Measurements from ENCODE around the gene MECR. TPM values are rescaled to one million over a fixed set of nuclear protein-coding genes. Genes with fewer than 3 reads are reported as not detected.
"Not testable (repeated sequence)": the region's sequence is repeated elsewhere in the genome, so short reads cannot be mapped to it uniquely, and the experiment has no call there.

The MECR gene
- total RNA-seq, 1 donor from 2014 or later = 34.6 TPM

DNA sequence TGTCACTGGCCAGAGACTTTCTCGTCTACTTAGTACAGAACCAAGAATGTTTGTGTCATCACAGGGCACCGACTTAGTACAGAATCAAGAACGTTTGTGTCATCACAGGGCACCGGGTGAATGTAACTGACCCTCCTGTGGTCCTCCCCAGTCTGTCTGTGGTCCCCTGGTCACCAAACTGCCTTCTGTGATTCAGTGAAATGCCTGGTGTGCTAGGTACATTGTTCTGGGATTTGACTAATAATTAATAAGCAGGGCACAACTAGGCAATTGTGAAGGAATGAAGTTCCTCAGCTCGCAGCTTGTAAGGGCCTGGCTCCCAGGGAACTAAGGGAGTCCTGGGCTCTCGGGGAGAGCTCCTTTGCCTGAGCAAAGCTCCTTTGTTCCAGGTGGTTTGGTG, 7.2 kb downstream of the MECR start:
- Mint-ChIP-seq H3K27ac (no peak overlapping the region), H3K4me1 (ENCODE audit: low read depth) (no peaks in the 10 kb centered on the region), H3K36me3 (ENCODE audit: low read depth) (peaks cover 3% of the 10 kb centered on the region)

DNA sequence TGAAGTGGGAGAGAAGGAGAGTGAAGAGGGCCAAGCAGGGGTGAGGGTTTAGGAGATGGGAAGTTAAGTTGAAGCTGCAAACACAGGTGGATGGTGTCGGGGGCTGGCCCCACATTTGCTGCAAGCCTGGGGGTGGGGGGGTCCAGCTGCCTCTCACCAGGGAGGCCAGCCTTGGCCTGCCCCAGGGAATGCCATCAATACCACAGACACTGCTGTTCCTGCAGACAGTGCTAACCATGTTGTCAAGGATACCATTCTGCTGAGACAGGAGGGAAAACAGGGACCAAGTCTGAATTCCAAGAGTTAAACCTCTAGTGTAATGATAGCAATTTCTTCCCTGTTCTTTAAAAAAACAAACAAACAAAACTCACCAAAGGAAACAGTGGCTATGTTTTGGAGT, 8.0 kb downstream of the MECR start:
- no peaks in the 10 kb centered on the region for H3K27me3 Mint-ChIP-seq (ENCODE audit: low read depth)
- H3K4me1 Mint-ChIP-seq (ENCODE audit: low read depth) = peaks cover 4% of the 10 kb centered on the region
- intact Hi-C loops (cut with micrococcal nuclease) = no loop called here
- no peaks in the 10 kb centered on the region for H3K9me3 Mint-ChIP-seq
- H3K4me3 Mint-ChIP-seq (ENCODE audit: low read depth) = no peak overlapping the region
- H3K36me3 Mint-ChIP-seq (ENCODE audit: low read depth) = peaks cover 3% of the 10 kb centered on the region
- DNase-seq (ENCODE audit: low spot score) = no peak
- no peak overlapping the region for H3K27ac Mint-ChIP-seq

More for the DNA sequence above, 7.2 kb downstream of the MECR start:
- no peaks in the 10 kb centered on the region for H3K9me3 Mint-ChIP-seq
- H3K27me3 Mint-ChIP-seq (ENCODE audit: low read depth) = no peaks in the 10 kb centered on the region
- H3K4me3 Mint-ChIP-seq (ENCODE audit: low read depth) = no peak overlapping the region
- intact Hi-C loops (cut with micrococcal nuclease) = no loop called here
- no peak for DNase-seq (ENCODE audit: low spot score)

DNA sequence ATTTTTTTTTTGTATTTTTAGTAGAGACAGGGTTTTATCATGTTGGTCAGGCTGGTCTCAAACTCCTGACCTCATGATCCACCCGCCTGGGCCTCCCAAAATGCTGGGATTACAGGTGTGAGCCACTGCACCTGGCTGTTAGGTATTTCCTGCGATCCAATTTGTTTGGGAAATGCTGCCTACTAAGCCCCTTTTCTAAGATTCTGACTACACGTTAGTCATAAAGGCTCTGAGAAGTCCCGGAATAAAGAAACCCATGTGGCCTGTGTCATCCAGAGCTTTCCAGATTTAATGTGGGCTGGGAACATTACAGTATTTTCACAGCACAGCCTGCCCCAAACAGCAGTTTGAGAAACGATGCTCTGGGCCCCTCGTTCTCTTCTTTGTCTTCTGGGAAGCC, 8.5 kb downstream of the MECR start:
- H3K36me3 Mint-ChIP-seq (ENCODE audit: low read depth); H3K27ac Mint-ChIP-seq; H3K27me3 Mint-ChIP-seq (ENCODE audit: low read depth); H3K4me3 Mint-ChIP-seq (ENCODE audit: low read depth); DNase-seq (ENCODE audit: low spot score); H3K9me3 Mint-ChIP-seq; intact Hi-C loops (cut with micrococcal nuclease); H3K4me1 Mint-ChIP-seq (ENCODE audit: low read depth): not testable (repeated sequence)

DNA sequence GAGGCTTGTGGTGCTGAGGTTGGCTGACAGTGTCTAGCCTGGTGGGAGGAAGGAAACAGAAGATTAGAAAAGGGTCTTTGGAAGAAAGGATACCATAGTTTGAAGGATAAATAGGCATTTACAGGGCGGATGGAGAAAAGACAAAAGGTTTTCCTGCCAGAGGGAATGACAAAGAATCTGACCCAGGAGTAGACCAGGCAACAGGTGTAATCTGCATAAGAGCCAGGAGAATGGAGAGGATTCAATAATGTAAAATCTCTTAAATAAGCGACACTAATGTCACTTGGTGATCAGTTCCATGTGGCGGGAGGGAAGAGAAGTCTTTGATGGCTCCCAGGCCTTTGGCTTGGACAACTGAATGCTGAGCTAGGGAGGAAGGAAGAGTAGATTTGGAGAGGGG, 9.4 kb downstream of the MECR start:
- Mint-ChIP-seq H3K27ac (no peak overlapping the region), H3K27me3 (ENCODE audit: low read depth) (no peaks in the 10 kb centered on the region), H3K4me3 (ENCODE audit: low read depth) (no peak overlapping the region), H3K4me1 (ENCODE audit: low read depth) (peaks cover 4% of the 10 kb centered on the region), H3K9me3 (no peaks in the 10 kb centered on the region), H3K36me3 (ENCODE audit: low read depth) (peaks cover 3% of the 10 kb centered on the region)
- DNase-seq (ENCODE audit: low spot score) = no peak
- intact Hi-C loops (cut with micrococcal nuclease) = no loop called here

DNA sequence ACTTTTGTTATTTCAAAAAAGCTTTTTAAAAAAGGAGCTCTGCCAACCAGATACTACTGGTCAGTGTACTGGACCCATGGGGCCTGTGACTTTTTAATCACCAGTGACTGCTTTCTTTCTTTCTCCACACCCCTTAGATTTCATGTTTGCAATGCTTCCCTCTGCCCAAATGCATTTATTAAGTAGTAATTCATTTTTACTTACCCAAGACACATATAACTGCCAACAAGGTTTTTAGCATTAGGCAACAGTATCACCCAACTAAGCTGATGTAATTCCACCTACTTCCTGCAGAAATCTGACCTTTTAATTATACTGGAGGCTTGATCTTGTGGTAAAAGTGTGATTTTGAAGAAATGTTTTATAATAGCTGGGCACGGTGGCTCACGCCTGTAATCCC, 12.5 kb downstream of the MECR start:
- peaks cover 11% of the 10 kb centered on the region for H3K36me3 Mint-ChIP-seq (ENCODE audit: low read depth)
- H3K27ac Mint-ChIP-seq = no peak overlapping the region
- H3K4me3 Mint-ChIP-seq (ENCODE audit: low read depth) = no peak overlapping the region
- H3K27me3 Mint-ChIP-seq (ENCODE audit: low read depth) = no peaks in the 10 kb centered on the region
- H3K9me3 Mint-ChIP-seq = no peaks in the 10 kb centered on the region
- intact Hi-C loops (cut with micrococcal nuclease) = no loop called here
- no peak for DNase-seq (ENCODE audit: low spot score)
- peaks cover 4% of the 10 kb centered on the region for H3K4me1 Mint-ChIP-seq (ENCODE audit: low read depth)

DNA sequence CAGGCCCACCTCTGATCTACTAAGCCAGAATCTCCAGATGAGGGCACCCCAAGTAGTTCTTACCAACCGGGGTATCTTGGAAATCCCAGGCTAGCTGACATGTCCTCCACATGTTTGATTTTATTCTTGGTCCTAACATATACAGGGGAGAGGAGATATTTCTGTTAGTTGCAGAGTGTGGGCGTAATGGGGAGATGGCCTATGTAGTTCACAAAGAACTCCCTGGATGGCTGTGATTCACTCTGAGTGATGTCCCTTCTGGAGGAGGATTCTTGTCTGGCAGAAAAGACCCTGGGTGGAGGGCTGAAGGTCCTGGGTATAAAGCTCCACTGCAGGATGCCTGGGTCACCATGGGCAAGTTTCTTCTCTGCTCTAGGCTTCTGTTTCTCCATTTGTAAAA, 13.1 kb downstream of the MECR start:
- DNase-seq (ENCODE audit: low spot score) = no peak
- intact Hi-C loops (cut with micrococcal nuclease) = no loop called here
- Mint-ChIP-seq H3K4me3 (ENCODE audit: low read depth) (no peak overlapping the region), H3K4me1 (ENCODE audit: low read depth) (peaks cover 4% of the 10 kb centered on the region), H3K27me3 (ENCODE audit: low read depth) (no peaks in the 10 kb centered on the region), H3K36me3 (ENCODE audit: low read depth) (peaks cover 13% of the 10 kb centered on the region), H3K27ac (no peak overlapping the region), H3K9me3 (no peaks in the 10 kb centered on the region)

DNA sequence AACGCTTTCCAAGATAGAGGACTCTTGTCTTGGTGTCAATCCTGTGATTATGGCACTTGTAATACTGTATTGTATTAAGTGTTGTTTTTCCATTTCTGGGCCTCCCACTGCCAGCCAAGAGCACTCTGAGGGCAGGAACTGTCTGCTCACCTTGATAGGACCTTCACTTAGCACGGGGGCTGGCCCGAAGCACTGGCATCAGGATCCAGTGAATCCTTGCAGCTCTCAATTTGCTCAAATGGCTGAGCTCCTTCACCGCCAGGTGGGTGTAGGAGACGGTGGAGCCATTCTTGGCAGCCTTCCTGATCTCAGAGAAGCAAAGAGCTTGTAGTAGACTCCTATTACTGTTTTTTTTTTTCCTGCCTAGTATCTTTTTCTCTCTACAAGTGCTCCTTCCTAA, 17.7 kb downstream of the MECR start:
- no peak overlapping the region for H3K4me3 Mint-ChIP-seq (ENCODE audit: low read depth)
- no peak for DNase-seq (ENCODE audit: low spot score)
- peaks cover 25% of the 10 kb centered on the region for H3K36me3 Mint-ChIP-seq (ENCODE audit: low read depth)
- H3K9me3 Mint-ChIP-seq = no peaks in the 10 kb centered on the region
- intact Hi-C loops (cut with micrococcal nuclease) = no loop called here
- peaks cover 2% of the 10 kb centered on the region for H3K4me1 Mint-ChIP-seq (ENCODE audit: low read depth)
- no peak overlapping the region for H3K27ac Mint-ChIP-seq
- H3K27me3 Mint-ChIP-seq (ENCODE audit: low read depth) = no peaks in the 10 kb centered on the region

DNA sequence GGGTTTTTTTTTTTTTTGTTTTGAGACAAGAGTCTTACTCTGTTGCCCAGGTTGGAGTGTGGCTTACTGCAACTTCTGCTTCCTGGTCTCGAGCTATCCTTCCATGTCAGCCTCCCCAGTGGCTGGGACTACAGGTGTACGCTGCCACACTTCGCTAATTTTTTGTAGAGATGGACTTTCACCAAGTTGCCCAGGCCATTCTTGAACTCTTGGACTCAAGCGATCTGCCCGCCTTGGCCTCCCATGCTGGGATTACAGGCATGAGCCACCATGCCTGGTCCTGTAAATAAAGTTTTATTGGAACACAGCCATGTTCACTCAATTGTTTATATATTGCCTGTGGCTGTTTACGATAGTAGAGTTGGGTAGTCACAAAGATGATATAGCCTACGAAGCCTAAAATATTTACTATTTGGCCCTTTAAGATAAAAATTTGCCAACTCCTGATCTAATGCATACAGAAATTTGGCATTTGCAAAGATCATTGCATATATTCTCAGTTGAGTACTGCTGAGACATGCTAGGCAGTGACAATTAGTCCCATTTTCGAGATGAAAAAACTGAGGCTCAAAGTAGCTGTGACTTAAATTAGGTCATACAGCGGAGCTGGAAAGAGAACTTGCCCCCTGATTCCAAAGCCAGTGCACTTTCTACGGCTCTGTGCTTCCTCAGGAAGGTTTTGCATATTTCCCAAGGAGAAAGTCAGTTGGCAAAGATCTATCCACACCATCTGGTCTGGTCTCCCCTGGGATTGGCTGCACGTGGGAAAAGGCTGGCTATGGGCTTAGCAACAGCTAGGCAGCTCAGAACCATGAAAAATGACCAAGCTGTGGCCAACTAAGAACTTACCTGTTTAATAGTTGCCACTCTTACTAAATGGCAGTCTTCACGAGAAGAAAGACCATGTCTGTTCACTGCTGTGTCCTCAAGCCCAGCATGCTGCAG, 19.4 kb downstream of the MECR start:
- no peak overlapping the region for H3K4me3 Mint-ChIP-seq (ENCODE audit: low read depth)
- H3K9me3 Mint-ChIP-seq = no peaks in the 10 kb centered on the region
- intact Hi-C loops (cut with micrococcal nuclease) = no loop called here
- no peak for DNase-seq (ENCODE audit: low spot score)
- peaks cover 25% of the 10 kb centered on the region for H3K36me3 Mint-ChIP-seq (ENCODE audit: low read depth)
- no peak overlapping the region for H3K27ac Mint-ChIP-seq
- H3K4me1 Mint-ChIP-seq (ENCODE audit: low read depth) = peaks cover 2% of the 10 kb centered on the region
- H3K27me3 Mint-ChIP-seq (ENCODE audit: low read depth) = no peaks in the 10 kb centered on the region

DNA sequence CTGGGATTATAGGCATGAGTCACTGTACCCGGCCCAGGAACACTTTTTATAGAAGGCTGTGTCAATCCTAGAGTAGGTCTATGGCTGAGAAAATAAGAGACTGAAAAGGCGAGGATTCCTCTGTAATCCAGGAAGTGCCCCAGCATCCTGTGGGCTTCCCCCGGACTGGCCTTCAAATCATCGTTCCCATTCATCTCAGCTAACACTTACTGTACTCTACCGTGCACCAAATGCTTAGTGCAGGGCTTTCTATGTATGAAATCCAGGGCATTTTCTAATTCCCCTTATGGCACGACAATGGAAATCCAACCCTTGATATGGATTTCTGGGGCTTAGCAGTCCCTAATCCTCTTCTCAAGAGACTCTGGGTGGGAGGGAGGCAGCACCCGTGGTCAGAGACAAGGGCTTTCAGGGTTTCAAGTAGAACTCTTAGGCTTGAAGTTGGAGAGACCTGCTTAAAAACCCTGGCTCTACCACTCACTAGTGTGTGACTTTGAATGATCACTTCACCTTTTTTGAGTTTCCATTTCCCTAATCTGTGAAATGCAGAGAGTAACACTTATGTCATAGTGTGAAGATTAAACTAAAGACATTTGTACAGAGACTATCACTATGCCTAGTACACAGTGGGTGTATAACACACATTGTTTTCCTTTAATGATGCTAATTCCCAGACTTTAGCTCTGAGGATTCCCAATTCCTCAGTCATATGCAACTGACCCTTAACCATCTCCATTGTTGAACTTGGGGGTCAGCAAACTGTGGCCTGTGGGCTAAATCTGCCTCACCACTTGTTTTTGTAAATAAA, 20.3 kb downstream of the MECR start:
- Mint-ChIP-seq H3K27me3 (ENCODE audit: low read depth) (no peaks in the 10 kb centered on the region), H3K9me3 (no peaks in the 10 kb centered on the region), H3K27ac (no peak overlapping the region), H3K36me3 (ENCODE audit: low read depth) (peaks cover 29% of the 10 kb centered on the region), H3K4me3 (ENCODE audit: low read depth) (no peak overlapping the region), H3K4me1 (ENCODE audit: low read depth) (peaks cover 2% of the 10 kb centered on the region)
- DNase-seq (ENCODE audit: low spot score) = no peak
- intact Hi-C loops (cut with micrococcal nuclease) = no loop called here

DNA sequence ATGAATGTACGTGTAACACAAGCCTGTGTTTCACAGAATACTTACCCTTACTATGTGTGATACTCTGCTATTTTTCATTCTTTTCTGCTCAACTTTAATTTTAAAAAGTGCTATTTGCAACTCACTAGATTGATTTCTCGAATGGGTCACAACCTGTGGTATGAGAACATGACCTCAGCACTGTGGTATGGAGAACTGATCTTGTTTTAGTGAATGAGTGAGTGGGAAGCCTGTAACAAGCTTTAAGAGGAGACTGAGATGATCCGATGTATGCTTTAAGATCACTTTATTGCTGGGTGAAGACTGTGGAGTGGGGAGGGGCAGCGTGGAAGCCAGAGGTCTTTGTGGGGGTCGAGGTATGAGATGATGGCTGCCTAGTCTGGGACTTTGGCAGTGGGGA, 21.6 kb downstream of the MECR start:
- Mint-ChIP-seq H3K4me1 (ENCODE audit: low read depth) (peaks cover 2% of the 10 kb centered on the region), H3K9me3 (no peaks in the 10 kb centered on the region), H3K27ac (no peak overlapping the region), H3K27me3 (ENCODE audit: low read depth) (no peaks in the 10 kb centered on the region), H3K36me3 (ENCODE audit: low read depth) (peaks cover 21% of the 10 kb centered on the region), H3K4me3 (ENCODE audit: low read depth) (no peak overlapping the region)
- no peak for DNase-seq (ENCODE audit: low spot score)
- intact Hi-C loops (cut with micrococcal nuclease) = no loop called here

DNA sequence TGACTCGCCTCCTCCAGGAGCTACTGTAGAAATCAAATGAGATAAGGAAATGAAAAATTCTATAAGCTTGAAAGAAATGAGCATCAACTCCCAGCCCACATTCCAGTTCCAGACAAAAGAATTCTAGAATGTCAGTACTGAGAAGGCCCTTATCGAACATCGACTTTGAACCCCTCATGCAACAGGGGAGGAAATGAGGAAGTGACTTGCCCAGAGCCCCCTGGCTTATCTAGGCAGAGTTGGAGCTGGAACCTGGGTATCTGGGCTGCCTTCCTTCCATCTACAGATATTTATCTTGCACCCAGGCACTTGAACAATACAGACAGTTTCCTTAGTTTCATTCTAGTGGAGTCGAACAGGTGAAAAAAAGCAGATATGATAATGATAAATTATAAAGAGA, 22.3 kb downstream of the MECR start:
- Mint-ChIP-seq H3K9me3 (no peaks in the 10 kb centered on the region), H3K4me3 (ENCODE audit: low read depth) (no peak overlapping the region), H3K27me3 (ENCODE audit: low read depth) (no peaks in the 10 kb centered on the region), H3K36me3 (ENCODE audit: low read depth) (peaks cover 18% of the 10 kb centered on the region), H3K27ac (no peak overlapping the region), H3K4me1 (ENCODE audit: low read depth) (peaks cover 2% of the 10 kb centered on the region)
- intact Hi-C loops (cut with micrococcal nuclease) = no loop called here
- DNase-seq (ENCODE audit: low spot score) = no peak

DNA sequence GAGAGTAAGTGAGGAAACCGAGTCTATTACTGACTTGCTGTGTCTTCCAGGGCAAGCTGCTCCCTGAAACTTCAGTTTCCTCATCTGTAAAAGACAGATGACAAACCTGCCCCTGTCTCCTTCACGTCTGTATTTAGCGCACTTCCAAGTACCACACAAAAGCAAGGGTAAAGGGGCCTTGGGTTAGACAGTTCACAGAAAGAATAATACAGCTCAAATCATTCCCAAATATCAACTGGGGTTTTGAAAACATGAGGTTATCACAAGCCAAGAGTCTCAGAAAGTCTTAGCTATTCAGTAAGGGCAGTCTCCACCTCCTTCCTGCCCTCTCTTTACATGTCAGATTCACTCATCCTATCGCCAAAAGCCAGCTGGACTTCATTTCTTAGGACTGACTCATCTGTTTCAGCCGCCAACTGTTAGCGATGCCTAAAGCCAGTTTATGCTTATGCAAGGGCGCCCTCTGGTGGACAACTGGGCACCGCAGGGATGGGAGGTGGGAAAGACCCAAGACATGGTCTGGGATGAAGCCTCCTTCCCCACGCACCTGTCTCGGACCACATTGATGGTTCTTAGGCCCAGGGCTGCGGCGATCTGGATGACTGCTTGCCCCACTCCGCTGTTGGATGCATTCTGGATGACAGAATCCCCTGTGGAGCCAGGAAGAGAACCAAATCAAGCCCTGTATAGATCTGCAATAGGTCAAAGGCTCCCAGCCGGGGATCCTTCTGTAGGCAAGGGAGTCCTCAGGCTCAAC, 28.0 kb downstream of the MECR start:
- DNase-seq (ENCODE audit: low spot score) = peak; percentile 78
- Mint-ChIP-seq H3K27me3 (ENCODE audit: low read depth) (no peaks in the 10 kb centered on the region), H3K9me3 (no peaks in the 10 kb centered on the region), H3K4me1 (ENCODE audit: low read depth) (peaks cover 16% of the 10 kb centered on the region), H3K36me3 (ENCODE audit: low read depth) (peaks cover 19% of the 10 kb centered on the region), H3K27ac (peak overlapping the region; percentile 70), H3K4me3 (ENCODE audit: low read depth) (no peak overlapping the region)
- intact Hi-C loops (cut with micrococcal nuclease) = loop anchor here (1.0 to 5.0 kb wide), 4 partner anchors 20 to 320 kb away; partner anchors contain the start of gene TMEM200B
